Activated naive CD4-positive, alpha-beta T cell treated with anti-CD3 and anti-CD28 coated beads, Interleukin-2, amount 50 U/mL, for 24 hours (primary cell): Measurements from ENCODE around the gene C2CD5.

Source experiments
- H3K27ac Mint-ChIP-seq: one replicate; pipeline ENCODE4 v1.8.0; 2021; ENCODE audit warnings: mild to moderate bottlenecking, mixed read lengths
- H3K27me3 Mint-ChIP-seq: one replicate; pipeline ENCODE4 v1.8.0; 2021; ENCODE audit warnings: mixed read lengths
- H3K36me3 Mint-ChIP-seq: one replicate; pipeline ENCODE4 v1.8.0; 2021; ENCODE audit warnings: mixed read lengths
- H3K4me1 Mint-ChIP-seq: one replicate; pipeline ENCODE4 v1.8.0; 2021; ENCODE audit warnings: mixed read lengths
- H3K4me3 Mint-ChIP-seq: one replicate; pipeline ENCODE4 v1.8.0; 2021; ENCODE audit warnings: mild to moderate bottlenecking, mixed read lengths
- H3K9me3 Mint-ChIP-seq: one replicate; pipeline ENCODE4 v1.8.0; 2021; ENCODE audit warnings: mixed read lengths

The C2CD5 gene

GRCh38 chr12:22541496-22542155 is 2.7 kb downstream of the C2CD5 start:
- Mint-ChIP-seq H3K27ac (peak overlapping the region; percentile 5), H3K27me3 (peaks cover 2% of the 10 kb centered on the region), H3K9me3 (no peaks in the 10 kb centered on the region), H3K4me1 (peaks cover 63% of the 10 kb centered on the region), H3K4me3 (peak overlapping the region; percentile 95), H3K36me3 (peaks cover 15% of the 10 kb centered on the region)

GRCh38 chr12:22539055-22539454 is 5.3 kb downstream of the C2CD5 start:
- H3K27me3 Mint-ChIP-seq = no peaks in the 10 kb centered on the region
- peak overlapping the region; percentile 24 for H3K27ac Mint-ChIP-seq
- H3K36me3 Mint-ChIP-seq = peaks cover 15% of the 10 kb centered on the region
- peaks cover 78% of the 10 kb centered on the region for H3K4me1 Mint-ChIP-seq
- peak overlapping the region; percentile 0 for H3K4me3 Mint-ChIP-seq
- H3K9me3 Mint-ChIP-seq = no peaks in the 10 kb centered on the region

GRCh38 chr12:22538311-22538710 is 6.0 kb downstream of the C2CD5 start:
- no peaks in the 10 kb centered on the region for H3K9me3 Mint-ChIP-seq
- no peak overlapping the region for H3K4me3 Mint-ChIP-seq
- H3K27ac Mint-ChIP-seq = no peak overlapping the region
- H3K36me3 Mint-ChIP-seq = peaks cover 16% of the 10 kb centered on the region
- H3K27me3 Mint-ChIP-seq = no peaks in the 10 kb centered on the region
- H3K4me1 Mint-ChIP-seq = peaks cover 78% of the 10 kb centered on the region

- peaks cover 26% of the 10 kb centered on the region for H3K36me3 Mint-ChIP-seq
- H3K4me1 Mint-ChIP-seq = peaks cover 74% of the 10 kb centered on the region
- H3K27me3 Mint-ChIP-seq = no peaks in the 10 kb centered on the region
- H3K4me3 Mint-ChIP-seq = no peak overlapping the region
- no peak overlapping the region for H3K27ac Mint-ChIP-seq
- no peaks in the 10 kb centered on the region for H3K9me3 Mint-ChIP-seq
Observed at GRCh38 chr12:22536971-22537544, 7.3 kb downstream of the C2CD5 start.

GRCh38 chr12:22536346-22536945 is 7.9 kb downstream of the C2CD5 start:
- Mint-ChIP-seq H3K4me3 (no peak overlapping the region), H3K27me3 (no peaks in the 10 kb centered on the region), H3K36me3 (peaks cover 27% of the 10 kb centered on the region), H3K9me3 (no peaks in the 10 kb centered on the region), H3K27ac (peak overlapping the region; percentile 5), H3K4me1 (peaks cover 68% of the 10 kb centered on the region)

GRCh38 chr12:22535478-22535877 is 8.9 kb downstream of the C2CD5 start:
- Mint-ChIP-seq H3K4me3 (peak overlapping the region; percentile 55), H3K9me3 (no peaks in the 10 kb centered on the region), H3K27ac (peak overlapping the region; percentile 76), H3K36me3 (peaks cover 27% of the 10 kb centered on the region), H3K4me1 (peaks cover 62% of the 10 kb centered on the region), H3K27me3 (no peaks in the 10 kb centered on the region)

GRCh38 chr12:22535038-22535437 is 9.3 kb downstream of the C2CD5 start:
- H3K27ac Mint-ChIP-seq = peak overlapping the region; percentile 76
- peaks cover 57% of the 10 kb centered on the region for H3K4me1 Mint-ChIP-seq
- no peaks in the 10 kb centered on the region for H3K9me3 Mint-ChIP-seq
- no peak overlapping the region for H3K4me3 Mint-ChIP-seq
- no peaks in the 10 kb centered on the region for H3K27me3 Mint-ChIP-seq
- H3K36me3 Mint-ChIP-seq = peaks cover 25% of the 10 kb centered on the region

- Mint-ChIP-seq H3K4me1 (peaks cover 52% of the 10 kb centered on the region), H3K9me3 (no peaks in the 10 kb centered on the region), H3K36me3 (peaks cover 22% of the 10 kb centered on the region), H3K27ac (peak overlapping the region; percentile 67), H3K27me3 (no peaks in the 10 kb centered on the region), H3K4me3 (no peak overlapping the region)
Observed at GRCh38 chr12:22533155-22533554, 11.2 kb downstream of the C2CD5 start.

GRCh38 chr12:22532317-22532716 is 12.0 kb downstream of the C2CD5 start:
- peaks cover 46% of the 10 kb centered on the region for H3K4me1 Mint-ChIP-seq
- H3K36me3 Mint-ChIP-seq = peaks cover 22% of the 10 kb centered on the region
- no peak overlapping the region for H3K4me3 Mint-ChIP-seq
- H3K27me3 Mint-ChIP-seq = no peaks in the 10 kb centered on the region
- no peak overlapping the region for H3K27ac Mint-ChIP-seq
- H3K9me3 Mint-ChIP-seq = no peaks in the 10 kb centered on the region

GRCh38 chr12:22531205-22531604 is 13.1 kb downstream of the C2CD5 start:
- H3K36me3 Mint-ChIP-seq = peaks cover 21% of the 10 kb centered on the region
- H3K4me3 Mint-ChIP-seq = no peak overlapping the region
- H3K27ac Mint-ChIP-seq = no peak overlapping the region
- H3K27me3 Mint-ChIP-seq = no peaks in the 10 kb centered on the region
- H3K9me3 Mint-ChIP-seq = no peaks in the 10 kb centered on the region
- peaks cover 36% of the 10 kb centered on the region for H3K4me1 Mint-ChIP-seq

GRCh38 chr12:22529281-22530060 is 14.9 kb downstream of the C2CD5 start:
- H3K36me3 Mint-ChIP-seq = peaks cover 21% of the 10 kb centered on the region
- H3K4me1 Mint-ChIP-seq = peaks cover 21% of the 10 kb centered on the region
- no peak overlapping the region for H3K4me3 Mint-ChIP-seq
- H3K27me3 Mint-ChIP-seq = no peaks in the 10 kb centered on the region
- H3K9me3 Mint-ChIP-seq = no peaks in the 10 kb centered on the region
- peak overlapping the region; percentile 59 for H3K27ac Mint-ChIP-seq

GRCh38 chr12:22527999-22528398 is 16.3 kb downstream of the C2CD5 start:
- no peaks in the 10 kb centered on the region for H3K27me3 Mint-ChIP-seq
- H3K27ac Mint-ChIP-seq = no peak overlapping the region
- H3K36me3 Mint-ChIP-seq = peaks cover 21% of the 10 kb centered on the region

GRCh38 chr12:22526836-22527235 is 17.5 kb downstream of the C2CD5 start:
- Mint-ChIP-seq H3K4me3 (no peak overlapping the region), H3K4me1 (peaks cover 8% of the 10 kb centered on the region), H3K27me3 (no peaks in the 10 kb centered on the region), H3K9me3 (no peaks in the 10 kb centered on the region), H3K36me3 (peaks cover 17% of the 10 kb centered on the region), H3K27ac (no peak overlapping the region)

More at GRCh38 chr12:22527999-22528398, 16.3 kb downstream of the C2CD5 start:
- H3K9me3 Mint-ChIP-seq = no peaks in the 10 kb centered on the region
- H3K4me1 Mint-ChIP-seq = peaks cover 13% of the 10 kb centered on the region
- H3K4me3 Mint-ChIP-seq = no peak overlapping the region

- H3K4me1 Mint-ChIP-seq = peaks cover 8% of the 10 kb centered on the region
- no peak overlapping the region for H3K4me3 Mint-ChIP-seq
- H3K27ac Mint-ChIP-seq = no peak overlapping the region
- no peaks in the 10 kb centered on the region for H3K9me3 Mint-ChIP-seq
- peaks cover 11% of the 10 kb centered on the region for H3K36me3 Mint-ChIP-seq
- no peaks in the 10 kb centered on the region for H3K27me3 Mint-ChIP-seq
Observed at GRCh38 chr12:22525426-22525825, 18.9 kb downstream of the C2CD5 start.

GRCh38 chr12:22518998-22519397 is 25.3 kb downstream of the C2CD5 start:
- peaks cover 18% of the 10 kb centered on the region for H3K36me3 Mint-ChIP-seq
- no peak overlapping the region for H3K4me3 Mint-ChIP-seq
- H3K4me1 Mint-ChIP-seq = peaks cover 3% of the 10 kb centered on the region
- H3K27me3 Mint-ChIP-seq = no peaks in the 10 kb centered on the region
- H3K9me3 Mint-ChIP-seq = no peaks in the 10 kb centered on the region
- no peak overlapping the region for H3K27ac Mint-ChIP-seq
